ENCODE results near the gene STX16.
A peak's percentile ranks its signal among the peaks of the same experiment; 100 is the strongest.

The STX16 gene

GRCh38 chr20:58650776-58651558, at the start of gene STX16:
TSS of gene STX16 (plus strand) at chr20:58651283. CDS start at chr20:58652007, 724 bp downstream.
- DNase-seq (ENCODE audit: low read depth in 2 of 2): peak; percentile 84 to 85

- DNase-seq (ENCODE audit: low read depth in 2 of 2): no peak
These were observed 49.0 kb upstream of the STX16 start for GRCh38 chr20:58602124-58602523.

- no peak for DNase-seq (ENCODE audit: low read depth in 2 of 2)
These were observed 47.4 kb upstream of the STX16 start for GRCh38 chr20:58603721-58604120.

- no peak for DNase-seq (ENCODE audit: low read depth in 2 of 2)
These were observed 46.8 kb upstream of the STX16 start for GRCh38 chr20:58604128-58604881.

GRCh38 chr20:58605292-58606065, 45.6 kb upstream of the STX16 start:
- no peak for DNase-seq (ENCODE audit: low read depth in 2 of 2)

- DNase-seq (ENCODE audit: low read depth in 2 of 2): no peak
These were observed 44.9 kb upstream of the STX16 start for GRCh38 chr20:58606184-58606583.

- no peak for DNase-seq (ENCODE audit: low read depth in 2 of 2)
These were observed 42.8 kb upstream of the STX16 start for GRCh38 chr20:58608096-58608840.

- DNase-seq (ENCODE audit: low read depth in 2 of 2): no peak
These were observed 42.1 kb upstream of the STX16 start for GRCh38 chr20:58609026-58609425.

GRCh38 chr20:58610071-58610800, 40.8 kb upstream of the STX16 start:
- DNase-seq (ENCODE audit: low read depth in 2 of 2): no peak

GRCh38 chr20:58610811-58611210, 40.3 kb upstream of the STX16 start:
- no peak for DNase-seq (ENCODE audit: low read depth in 2 of 2)

- DNase-seq (ENCODE audit: low read depth in 2 of 2): no peak
These were observed 39.6 kb upstream of the STX16 start for GRCh38 chr20:58611236-58612030.

- no peak for DNase-seq (ENCODE audit: low read depth in 2 of 2)
These were observed 38.9 kb upstream of the STX16 start for GRCh38 chr20:58612121-58612691.

- DNase-seq (ENCODE audit: low read depth in 2 of 2): no peak
These were observed 37.8 kb upstream of the STX16 start for GRCh38 chr20:58613061-58613854.

GRCh38 chr20:58614366-58614765, 36.7 kb upstream of the STX16 start:
- no peak for DNase-seq (ENCODE audit: low read depth in 2 of 2)

GRCh38 chr20:58614984-58615760, 35.9 kb upstream of the STX16 start:
- no peak for DNase-seq (ENCODE audit: low read depth in 2 of 2)

GRCh38 chr20:58616411-58616810, 34.7 kb upstream of the STX16 start:
- no peak for DNase-seq (ENCODE audit: low read depth in 2 of 2)

- no peak for DNase-seq (ENCODE audit: low read depth in 2 of 2)
These were observed 33.9 kb upstream of the STX16 start for GRCh38 chr20:58617158-58617557.
